ENCODE results near the gene FMNL2.

The FMNL2 gene

GRCh38 chr2:152405206-152406118, 70.5 kb downstream of the FMNL2 start:
- DNase-seq (ENCODE audit: low read depth): no peak

- no peak for DNase-seq (ENCODE audit: low read depth)
These were observed 71.3 kb downstream of the FMNL2 start for GRCh38 chr2:152406119-152406835.

GRCh38 chr2:152406836-152407161, 71.8 kb downstream of the FMNL2 start:
- DNase-seq (ENCODE audit: low read depth): no peak

- DNase-seq (ENCODE audit: low read depth): no peak
These were observed 72.3 kb downstream of the FMNL2 start for GRCh38 chr2:152407204-152407721.

- no peak for DNase-seq (ENCODE audit: low read depth)
These were observed 72.8 kb downstream of the FMNL2 start for GRCh38 chr2:152407806-152408205.

GRCh38 chr2:152408254-152408653, 73.3 kb downstream of the FMNL2 start:
- no peak for DNase-seq (ENCODE audit: low read depth)

- no peak for DNase-seq (ENCODE audit: low read depth)
These were observed 74.6 kb downstream of the FMNL2 start for GRCh38 chr2:152409386-152410164.

- DNase-seq (ENCODE audit: low read depth): no peak
These were observed 75.2 kb downstream of the FMNL2 start for GRCh38 chr2:152410165-152410597.

GRCh38 chr2:152411154-152411553, 76.2 kb downstream of the FMNL2 start:
- DNase-seq (ENCODE audit: low read depth): no peak

GRCh38 chr2:152413228-152414030, 78.5 kb downstream of the FMNL2 start:
- peak; percentile 37 for DNase-seq (ENCODE audit: low read depth)

GRCh38 chr2:152415231-152415642, 80.3 kb downstream of the FMNL2 start:
- DNase-seq (ENCODE audit: low read depth): peak; percentile 88

- DNase-seq (ENCODE audit: low read depth): no peak
These were observed 80.8 kb downstream of the FMNL2 start for GRCh38 chr2:152415796-152416195.

GRCh38 chr2:152418688-152419087, 83.7 kb downstream of the FMNL2 start:
- DNase-seq (ENCODE audit: low read depth): no peak

GRCh38 chr2:152419944-152420343, 85.0 kb downstream of the FMNL2 start:
- no peak for DNase-seq (ENCODE audit: low read depth)

- DNase-seq (ENCODE audit: low read depth): no peak
These were observed 85.4 kb downstream of the FMNL2 start for GRCh38 chr2:152420363-152420762.

GRCh38 chr2:152420936-152421335, 86.0 kb downstream of the FMNL2 start:
- DNase-seq (ENCODE audit: low read depth): no peak

GRCh38 chr2:152421521-152422370, 86.8 kb downstream of the FMNL2 start:
- peak; percentile 97 for DNase-seq (ENCODE audit: low read depth)

- DNase-seq (ENCODE audit: low read depth): no peak
These were observed 88.7 kb downstream of the FMNL2 start for GRCh38 chr2:152423684-152424083.

GRCh38 chr2:152425765-152426727, 91.1 kb downstream of the FMNL2 start:
- DNase-seq (ENCODE audit: low read depth): no peak

Data from amniotic epithelial cell (primary cell).